KMS-11 (cell line): ENCODE results near the gene SULT1B1.

Experiments used
- H2AFZ ChIP-seq: fragments of 200-600 bp; sonication (generic); 2 replicates; pipeline ENCODE4 v1.6.1; 2016; ENCODE audit warnings: antibody characterized with exemption, mixed run types, low read depth
- H3K27ac ChIP-seq: fragments of 200-600 bp; sonication (generic); 2 replicates; pipeline ENCODE4 v1.6.1; 2016; ENCODE audit warnings: mild to moderate bottlenecking, mixed run types
- H3K27me3 ChIP-seq: fragments of 200-600 bp; sonication (generic); 2 replicates; pipeline ENCODE4 v1.6.1; 2017; ENCODE audit warnings: mild to moderate bottlenecking, low read depth, mixed run types, moderate library complexity; ENCODE audit not compliant: insufficient read depth
- H3K36me3 ChIP-seq: fragments of 200-600 bp; sonication (generic); 2 replicates; pipeline ENCODE4 v1.6.1; 2017; ENCODE audit warnings: mild to moderate bottlenecking, mixed run types; ENCODE audit not compliant: insufficient read depth
- H3K4me1 ChIP-seq: fragments of 200-600 bp; sonication (generic); 2 replicates; pipeline ENCODE4 v1.6.1; 2016; ENCODE audit warnings: mild to moderate bottlenecking, low read depth, mixed run types; ENCODE audit not compliant: poor library complexity, severe bottlenecking
- H3K4me2 ChIP-seq: fragments of 200-600 bp; sonication (generic); 2 replicates; pipeline ENCODE4 v1.7.0; 2016; ENCODE audit warnings: mild to moderate bottlenecking, mixed run types
- H3K4me3 ChIP-seq: fragments of 200-600 bp; sonication (generic); IDR thresholded peaks from 2 replicates; pipeline ENCODE4 v1.6.1; 2017; ENCODE audit warnings: low read depth, low read length, mixed read lengths; ENCODE audit not compliant: insufficient read depth
- H3K79me2 ChIP-seq: fragments of 200-600 bp; sonication (generic); 2 replicates; pipeline ENCODE4 v1.6.1; 2016; ENCODE audit warnings: low read depth, mixed run types; ENCODE audit not compliant: insufficient read depth
- H3K9ac ChIP-seq: fragments of 200-600 bp; sonication (generic); 2 replicates; pipeline ENCODE4 v1.6.1; 2016; ENCODE audit warnings: mild to moderate bottlenecking, mixed run types
- H4K20me1 ChIP-seq: fragments of 200-600 bp; sonication (generic); 2 replicates; pipeline ENCODE4 v1.6.1; 2016; ENCODE audit warnings: mild to moderate bottlenecking, mixed run types; ENCODE audit not compliant: insufficient read depth
- CTCF ChIP-seq: fragments of 200-600 bp; sonication (generic); conservative IDR thresholded peaks from 2 replicates; pipeline ENCODE4 v1.6.1; 2017; ENCODE audit warnings: low read depth, mild to moderate bottlenecking, antibody characterized with exemption, low read length, moderate library complexity, mixed read lengths

SULT1B1 gene

DNA sequence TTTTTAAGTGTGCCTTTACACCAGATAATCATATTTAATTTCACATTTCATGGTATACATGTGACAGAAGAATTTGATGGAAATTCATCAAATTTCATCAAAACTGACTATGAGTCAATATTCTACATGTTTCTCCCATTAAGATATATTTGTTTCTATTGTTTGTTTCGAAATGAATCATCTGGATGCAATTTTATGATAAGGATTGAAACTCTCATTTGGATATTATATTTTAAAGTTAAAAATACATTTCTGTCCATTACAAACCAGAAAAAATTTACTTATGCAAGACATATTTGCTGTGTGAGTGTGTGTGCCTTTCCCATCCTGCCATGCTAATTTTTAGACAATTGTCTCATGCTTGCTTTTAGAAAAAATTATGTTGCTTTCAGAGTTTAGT is 52.2 kb downstream of the SULT1B1 start:
- Histone ChIP-seq H3K27ac (no peak overlapping the region), H3K4me3 (no peak overlapping the region), H3K36me3 (no peaks in the 10 kb centered on the region), H3K4me2 (no peak overlapping the region), H3K4me1 (no peaks in the 10 kb centered on the region), H3K9ac (no peak overlapping the region), H3K79me2 (no peaks in the 10 kb centered on the region), H3K27me3 (no peaks in the 10 kb centered on the region), H4K20me1 (no peaks in the 10 kb centered on the region), H2AFZ (no peak overlapping the region)
- no peak for TF ChIP-seq CTCF

DNA sequence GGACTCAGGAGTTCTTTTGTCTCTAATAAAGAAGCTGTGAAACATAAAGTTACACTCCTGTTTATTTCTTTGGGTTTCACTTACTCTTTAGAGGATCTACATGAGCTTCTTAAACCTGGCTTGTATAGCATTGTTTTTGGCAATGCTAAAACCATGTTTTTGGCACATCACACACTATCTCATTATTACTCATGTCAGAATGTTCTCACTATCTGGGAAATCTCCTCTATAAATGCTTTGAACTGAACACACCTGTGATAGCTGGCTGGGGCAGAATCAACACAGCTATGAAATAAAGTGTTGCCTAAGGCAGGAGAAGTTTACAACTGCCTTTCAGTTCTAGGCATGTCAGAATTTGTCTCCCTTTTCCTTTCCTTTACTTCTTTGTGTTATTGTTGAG is 52.6 kb downstream of the SULT1B1 start:
- H3K27me3 ChIP-seq, result no peaks in the 10 kb centered on the region
- no peaks in the 10 kb centered on the region for H4K20me1 ChIP-seq
- no peaks in the 10 kb centered on the region for H3K4me1 ChIP-seq
- H3K79me2 ChIP-seq, result no peaks in the 10 kb centered on the region
- H2AFZ ChIP-seq, result no peak overlapping the region
- no peak overlapping the region for H3K4me2 ChIP-seq
- H3K27ac ChIP-seq, result no peak overlapping the region
- no peak for TF ChIP-seq CTCF
- no peak overlapping the region for H3K4me3 ChIP-seq
- H3K36me3 ChIP-seq, result no peaks in the 10 kb centered on the region
- no peak overlapping the region for H3K9ac ChIP-seq

DNA sequence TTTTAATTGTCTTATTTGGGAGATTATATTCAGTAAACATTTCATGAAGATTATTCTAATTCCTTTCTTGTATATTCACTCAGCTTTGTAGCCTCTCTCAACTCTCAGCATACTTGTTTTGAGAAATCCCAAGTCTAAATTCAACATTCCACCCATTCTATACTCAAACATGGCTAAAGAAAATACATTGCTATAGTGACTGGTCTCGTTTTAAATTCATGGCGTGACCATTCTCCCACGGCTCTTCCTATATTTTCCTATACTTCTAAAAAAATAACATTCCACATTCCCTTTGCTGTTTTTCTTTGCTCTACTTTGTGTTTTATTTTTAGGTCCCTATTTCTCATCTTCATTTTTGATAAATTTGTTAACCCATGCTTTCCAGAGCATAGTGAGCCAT is 58.2 kb downstream of the SULT1B1 start:
- no peak for TF ChIP-seq CTCF

DNA sequence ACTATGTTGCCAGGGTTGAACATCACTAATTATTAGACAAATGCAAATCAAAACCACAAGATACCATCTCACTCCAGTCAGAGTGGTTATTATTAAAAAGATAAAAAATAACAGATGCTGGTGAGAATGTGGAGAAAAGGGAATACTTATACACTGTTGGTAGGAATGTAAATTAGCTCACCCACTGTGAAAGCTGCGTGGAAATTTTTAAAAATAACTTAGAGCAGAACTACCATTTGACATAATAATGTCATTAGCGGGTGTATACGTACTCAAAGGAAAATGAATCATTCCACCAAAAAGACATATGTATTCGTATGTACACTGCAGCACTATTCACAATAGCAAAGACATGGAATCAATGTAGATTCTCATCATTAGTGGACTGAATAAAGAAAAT is 58.7 kb downstream of the SULT1B1 start:
- Histone ChIP-seq H3K4me1 (no peaks in the 10 kb centered on the region), H2AFZ (no peak overlapping the region), H3K9ac (no peak overlapping the region), H3K36me3 (no peaks in the 10 kb centered on the region), H3K4me2 (no peak overlapping the region), H3K4me3 (no peak overlapping the region), H3K27me3 (no peaks in the 10 kb centered on the region), H3K79me2 (no peaks in the 10 kb centered on the region), H4K20me1 (no peaks in the 10 kb centered on the region), H3K27ac (no peak overlapping the region)
- TF ChIP-seq CTCF, result no peak

More for the DNA sequence above, 58.2 kb downstream of the SULT1B1 start:
- Histone ChIP-seq H3K9ac (no peak overlapping the region), H3K4me1 (no peaks in the 10 kb centered on the region), H3K4me2 (no peak overlapping the region), H3K79me2 (no peaks in the 10 kb centered on the region), H4K20me1 (no peaks in the 10 kb centered on the region), H2AFZ (no peak overlapping the region), H3K4me3 (no peak overlapping the region), H3K36me3 (no peaks in the 10 kb centered on the region), H3K27me3 (no peaks in the 10 kb centered on the region), H3K27ac (no peak overlapping the region)
